ENCODE data around the gene ANKRD10.

ANKRD10 gene

GRCh38 chr13:110913322-110914080, 1.4 kb downstream of the ANKRD10 start:
- no peaks in the 10 kb centered on the region for H3K9me3 Mint-ChIP-seq
- peak overlapping the region; percentile 89 for H3K27ac Mint-ChIP-seq
- peaks cover 66% of the 10 kb centered on the region for H3K4me1 Mint-ChIP-seq
- H3K4me3 Mint-ChIP-seq: peak overlapping the region; percentile 91
- H3K36me3 Mint-ChIP-seq (ENCODE audit: low read depth): peaks cover 36% of the 10 kb centered on the region
- no peaks in the 10 kb centered on the region for H3K27me3 Mint-ChIP-seq
- DNase-seq (no peak), ATAC-seq (no peak)

GRCh38 chr13:110912651-110913051, 2.2 kb downstream of the ANKRD10 start:
- H3K4me3 Mint-ChIP-seq: peak overlapping the region; percentile 91
- no peak for ATAC-seq
- DNase-seq: no peak
- H3K9me3 Mint-ChIP-seq: no peaks in the 10 kb centered on the region
- H3K27me3 Mint-ChIP-seq: no peaks in the 10 kb centered on the region
- H3K27ac Mint-ChIP-seq: peak overlapping the region; percentile 89
- H3K36me3 Mint-ChIP-seq (ENCODE audit: low read depth): peaks cover 43% of the 10 kb centered on the region
- H3K4me1 Mint-ChIP-seq: peaks cover 72% of the 10 kb centered on the region

- no peak for DNase-seq
- no peak for ATAC-seq
- Mint-ChIP-seq H3K4me3 (peak overlapping the region; percentile 91), H3K27ac (peak overlapping the region; percentile 89), H3K4me1 (peaks cover 69% of the 10 kb centered on the region), H3K9me3 (no peaks in the 10 kb centered on the region), H3K36me3 (ENCODE audit: low read depth) (peaks cover 47% of the 10 kb centered on the region), H3K27me3 (no peaks in the 10 kb centered on the region)
These were observed 3.0 kb downstream of the ANKRD10 start for GRCh38 chr13:110911880-110912279.

GRCh38 chr13:110910013-110910890, 4.6 kb downstream of the ANKRD10 start:
- no peak overlapping the region for H3K4me3 Mint-ChIP-seq
- ATAC-seq (no peak), DNase-seq (no peak)
- no peaks in the 10 kb centered on the region for H3K27me3 Mint-ChIP-seq
- H3K36me3 Mint-ChIP-seq (ENCODE audit: low read depth): peaks cover 62% of the 10 kb centered on the region
- peaks cover 69% of the 10 kb centered on the region for H3K4me1 Mint-ChIP-seq
- H3K27ac Mint-ChIP-seq: no peak overlapping the region
- no peaks in the 10 kb centered on the region for H3K9me3 Mint-ChIP-seq

- no peak for DNase-seq
- no peak for ATAC-seq
- H3K4me3 Mint-ChIP-seq: no peak overlapping the region
- H3K27ac Mint-ChIP-seq: no peak overlapping the region
- H3K4me1 Mint-ChIP-seq: peaks cover 65% of the 10 kb centered on the region
- peaks cover 70% of the 10 kb centered on the region for H3K36me3 Mint-ChIP-seq (ENCODE audit: low read depth)
- H3K27me3 Mint-ChIP-seq: no peaks in the 10 kb centered on the region
- H3K9me3 Mint-ChIP-seq: no peaks in the 10 kb centered on the region
These were observed 6.6 kb downstream of the ANKRD10 start for GRCh38 chr13:110907951-110908898.

- no peak for DNase-seq
- peaks cover 72% of the 10 kb centered on the region for H3K36me3 Mint-ChIP-seq (ENCODE audit: low read depth)
- H3K27ac Mint-ChIP-seq: no peak overlapping the region
These were observed 7.6 kb downstream of the ANKRD10 start for GRCh38 chr13:110907301-110907700.

GRCh38 chr13:110904748-110905147, 10.1 kb downstream of the ANKRD10 start:
- DNase-seq (no peak), ATAC-seq (no peak)
- H3K27ac Mint-ChIP-seq: no peak overlapping the region
- no peak overlapping the region for H3K4me3 Mint-ChIP-seq
- peaks cover 60% of the 10 kb centered on the region for H3K36me3 Mint-ChIP-seq (ENCODE audit: low read depth)
- no peaks in the 10 kb centered on the region for H3K9me3 Mint-ChIP-seq
- H3K27me3 Mint-ChIP-seq: no peaks in the 10 kb centered on the region
- H3K4me1 Mint-ChIP-seq: peaks cover 33% of the 10 kb centered on the region

More at GRCh38 chr13:110907301-110907700, 7.6 kb downstream of the ANKRD10 start:
- no peaks in the 10 kb centered on the region for H3K27me3 Mint-ChIP-seq
- ATAC-seq: no peak
- no peak overlapping the region for H3K4me3 Mint-ChIP-seq
- no peaks in the 10 kb centered on the region for H3K9me3 Mint-ChIP-seq
- H3K4me1 Mint-ChIP-seq: peaks cover 56% of the 10 kb centered on the region

- H3K4me3 Mint-ChIP-seq: no peak overlapping the region
- H3K9me3 Mint-ChIP-seq: no peaks in the 10 kb centered on the region
- DNase-seq: no peak
- no peaks in the 10 kb centered on the region for H3K27me3 Mint-ChIP-seq
- H3K27ac Mint-ChIP-seq: no peak overlapping the region
- peaks cover 14% of the 10 kb centered on the region for H3K4me1 Mint-ChIP-seq
- H3K36me3 Mint-ChIP-seq (ENCODE audit: low read depth): peaks cover 52% of the 10 kb centered on the region
- ATAC-seq: no peak
These were observed 12.5 kb downstream of the ANKRD10 start for GRCh38 chr13:110902370-110902769.

- DNase-seq (no peak), ATAC-seq (no peak)
- Mint-ChIP-seq H3K27ac (no peak overlapping the region), H3K36me3 (ENCODE audit: low read depth) (peaks cover 34% of the 10 kb centered on the region), H3K4me3 (no peak overlapping the region), H3K27me3 (no peaks in the 10 kb centered on the region), H3K4me1 (peaks cover 2% of the 10 kb centered on the region), H3K9me3 (no peaks in the 10 kb centered on the region)
These were observed 17.3 kb downstream of the ANKRD10 start for GRCh38 chr13:110897521-110897920.

- DNase-seq (no peak), ATAC-seq (no peak)
- no peaks in the 10 kb centered on the region for H3K9me3 Mint-ChIP-seq
- peaks cover 35% of the 10 kb centered on the region for H3K36me3 Mint-ChIP-seq (ENCODE audit: low read depth)
- H3K4me3 Mint-ChIP-seq: no peak overlapping the region
- H3K27me3 Mint-ChIP-seq: no peaks in the 10 kb centered on the region
- H3K4me1 Mint-ChIP-seq: peaks cover 2% of the 10 kb centered on the region
- no peak overlapping the region for H3K27ac Mint-ChIP-seq
These were observed 17.9 kb downstream of the ANKRD10 start for GRCh38 chr13:110897014-110897413.

- H3K27ac Mint-ChIP-seq: no peak overlapping the region
- H3K27me3 Mint-ChIP-seq: no peaks in the 10 kb centered on the region
- H3K4me3 Mint-ChIP-seq: no peak overlapping the region
- no peaks in the 10 kb centered on the region for H3K9me3 Mint-ChIP-seq
- H3K36me3 Mint-ChIP-seq (ENCODE audit: low read depth): peaks cover 28% of the 10 kb centered on the region
- DNase-seq: no peak
- H3K4me1 Mint-ChIP-seq: no peaks in the 10 kb centered on the region
- no peak for ATAC-seq
These were observed 20.8 kb downstream of the ANKRD10 start for GRCh38 chr13:110894086-110894485.

GRCh38 chr13:110893571-110893970, 21.3 kb downstream of the ANKRD10 start:
- ATAC-seq (no peak), DNase-seq (no peak)
- Mint-ChIP-seq H3K9me3 (no peaks in the 10 kb centered on the region), H3K4me3 (no peak overlapping the region), H3K27me3 (no peaks in the 10 kb centered on the region), H3K27ac (no peak overlapping the region), H3K36me3 (ENCODE audit: low read depth) (peaks cover 26% of the 10 kb centered on the region), H3K4me1 (no peaks in the 10 kb centered on the region)

- H3K27ac Mint-ChIP-seq: no peak overlapping the region
- H3K4me1 Mint-ChIP-seq: no peaks in the 10 kb centered on the region
- no peak overlapping the region for H3K4me3 Mint-ChIP-seq
- H3K27me3 Mint-ChIP-seq: no peaks in the 10 kb centered on the region
- H3K9me3 Mint-ChIP-seq: no peaks in the 10 kb centered on the region
- H3K36me3 Mint-ChIP-seq (ENCODE audit: low read depth): peaks cover 19% of the 10 kb centered on the region
- ATAC-seq (no peak), DNase-seq (no peak)
These were observed 24.3 kb downstream of the ANKRD10 start for GRCh38 chr13:110890279-110891165.
